Activated naive CD8-positive, alpha-beta T cell treated with anti-CD3 and anti-CD28 coated beads for 36 hours (primary cell): ENCODE data around the gene APOL2. TPM values are rescaled to one million over a fixed set of nuclear protein-coding genes. Genes with fewer than 3 reads are reported as not detected.
"Not testable (repeated sequence)": the region's sequence is repeated elsewhere in the genome, so short reads cannot be mapped to it uniquely, and the experiment has no call there.

Source experiments
- DNase-seq: peaks from one replicate; pipeline ENCODE4 v3.0.0; 2021
- H3K27ac Mint-ChIP-seq: one replicate; pipeline ENCODE4 v1.8.0; 2022; ENCODE audit warnings: mild to moderate bottlenecking, moderate library complexity, mixed read lengths
- H3K27me3 Mint-ChIP-seq: one replicate; pipeline ENCODE4 v1.8.0; 2022; ENCODE audit warnings: mild to moderate bottlenecking, mixed read lengths
- H3K36me3 Mint-ChIP-seq: one replicate; pipeline ENCODE4 v1.8.0; 2021; ENCODE audit warnings: mild to moderate bottlenecking, mixed read lengths
- H3K4me1 Mint-ChIP-seq: one replicate; pipeline ENCODE4 v1.8.0; 2021; ENCODE audit warnings: mixed read lengths
- H3K4me3 Mint-ChIP-seq: one replicate; pipeline ENCODE4 v1.8.0; 2022; ENCODE audit warnings: mild to moderate bottlenecking, moderate library complexity, mixed read lengths
- H3K9me3 Mint-ChIP-seq: one replicate; pipeline ENCODE4 v1.8.0; 2022; ENCODE audit warnings: mixed read lengths
- total RNA-seq, 2 experiments: library from RNA; stranded (reverse); gene quantifications; one replicate each; pipeline ENCODE4 v1.2.3, GENCODE V29; 2021

Gene APOL2
- total RNA-seq, 2 experiments from 2014 or later, result 54.3 to 57.0 TPM

DNA sequence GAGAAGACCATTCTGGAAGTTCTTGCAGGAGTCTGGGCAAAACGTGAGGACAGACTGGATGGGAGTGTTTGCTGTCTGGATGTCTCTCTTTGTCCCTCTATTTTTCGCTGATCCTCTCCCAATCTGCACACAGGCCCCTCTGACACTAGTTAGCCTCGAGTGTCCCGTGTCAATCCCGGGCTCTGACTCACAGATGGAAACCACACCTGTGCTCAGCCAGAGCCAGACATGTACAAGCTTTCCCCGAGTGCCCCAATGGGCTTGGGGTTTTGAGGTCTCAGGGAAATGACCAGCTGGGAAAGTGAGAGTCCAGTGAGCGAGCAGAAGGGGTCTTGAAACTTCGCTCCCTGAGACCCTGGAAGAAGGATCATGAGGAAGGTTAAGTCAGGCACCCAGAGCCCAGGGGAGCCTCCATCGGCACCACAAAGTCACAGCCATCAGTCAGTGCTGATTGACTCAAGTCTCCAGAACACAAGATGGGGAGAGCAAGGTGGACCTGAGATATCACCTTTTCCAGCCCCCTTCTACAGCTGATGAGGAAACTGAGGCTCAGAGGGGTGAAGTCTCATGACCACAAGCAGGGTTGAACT lies 13.9 kb downstream of the APOL2 start:
- peaks cover 7% of the 10 kb centered on the region for H3K4me1 Mint-ChIP-seq
- DNase-seq, result no peak
- H3K4me3 Mint-ChIP-seq, result no peak overlapping the region
- H3K27me3 Mint-ChIP-seq, result no peaks in the 10 kb centered on the region
- no peak overlapping the region for H3K27ac Mint-ChIP-seq
- H3K9me3 Mint-ChIP-seq, result no peaks in the 10 kb centered on the region
- H3K36me3 Mint-ChIP-seq, result peaks cover 20% of the 10 kb centered on the region

DNA sequence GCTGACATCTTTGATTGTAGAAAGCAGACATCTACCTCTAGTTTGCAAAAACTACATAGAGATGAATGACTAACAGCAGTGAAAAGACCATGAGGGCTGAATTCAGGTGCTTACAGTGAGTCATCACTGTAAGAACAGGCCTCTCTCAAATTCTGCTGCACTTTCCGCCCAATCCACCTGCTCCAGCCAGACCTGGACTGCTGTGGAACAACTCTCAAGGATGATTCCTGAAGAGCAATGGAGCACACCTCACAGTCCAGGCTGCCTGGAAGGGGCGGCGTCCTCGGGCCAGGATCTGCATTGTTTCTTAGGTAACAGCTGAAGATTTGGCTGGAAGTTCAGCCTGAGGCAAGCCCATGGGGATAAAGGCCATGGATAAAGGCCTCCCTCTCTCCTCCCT lies 15.1 kb downstream of the APOL2 start:
- H3K27ac Mint-ChIP-seq, result no peak overlapping the region
- no peaks in the 10 kb centered on the region for H3K9me3 Mint-ChIP-seq
- peaks cover 18% of the 10 kb centered on the region for H3K36me3 Mint-ChIP-seq
- no peak overlapping the region for H3K4me3 Mint-ChIP-seq
- no peaks in the 10 kb centered on the region for H3K27me3 Mint-ChIP-seq
- no peak for DNase-seq
- H3K4me1 Mint-ChIP-seq, result peaks cover 7% of the 10 kb centered on the region

DNA sequence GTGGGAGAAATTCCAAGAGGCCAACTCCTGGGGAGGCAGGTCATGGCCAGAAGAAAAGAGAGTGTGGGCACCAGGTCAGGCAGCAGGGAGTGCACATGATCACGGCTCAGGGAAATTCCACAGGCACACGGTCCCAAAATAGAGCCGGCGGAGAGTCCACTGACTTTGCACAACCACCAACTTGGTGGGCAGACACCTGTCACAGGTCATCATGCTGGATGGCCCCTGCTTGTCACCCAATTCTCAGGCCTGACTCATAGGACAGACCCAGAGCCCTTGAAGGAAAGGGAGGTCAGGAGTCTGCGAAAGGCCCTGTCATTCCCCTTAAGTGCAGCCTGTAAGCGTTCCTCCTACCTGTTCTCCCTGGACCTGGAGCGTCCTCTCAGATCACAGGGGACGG lies 15.8 kb downstream of the APOL2 start:
- Mint-ChIP-seq H3K9me3 (no peaks in the 10 kb centered on the region), H3K27ac (no peak overlapping the region), H3K4me1 (peaks cover 7% of the 10 kb centered on the region), H3K36me3 (peaks cover 18% of the 10 kb centered on the region), H3K4me3 (no peak overlapping the region), H3K27me3 (no peaks in the 10 kb centered on the region)
- no peak for DNase-seq

- peaks cover 7% of the 10 kb centered on the region for H3K4me1 Mint-ChIP-seq
- no peak overlapping the region for H3K27ac Mint-ChIP-seq
- peaks cover 14% of the 10 kb centered on the region for H3K36me3 Mint-ChIP-seq
- no peaks in the 10 kb centered on the region for H3K9me3 Mint-ChIP-seq
- no peak overlapping the region for H3K4me3 Mint-ChIP-seq
- no peaks in the 10 kb centered on the region for H3K27me3 Mint-ChIP-seq
- DNase-seq, result no peak
Measured at GRCh38 chr22:36222887-36223450, 16.4 kb downstream of the APOL2 start.

DNA sequence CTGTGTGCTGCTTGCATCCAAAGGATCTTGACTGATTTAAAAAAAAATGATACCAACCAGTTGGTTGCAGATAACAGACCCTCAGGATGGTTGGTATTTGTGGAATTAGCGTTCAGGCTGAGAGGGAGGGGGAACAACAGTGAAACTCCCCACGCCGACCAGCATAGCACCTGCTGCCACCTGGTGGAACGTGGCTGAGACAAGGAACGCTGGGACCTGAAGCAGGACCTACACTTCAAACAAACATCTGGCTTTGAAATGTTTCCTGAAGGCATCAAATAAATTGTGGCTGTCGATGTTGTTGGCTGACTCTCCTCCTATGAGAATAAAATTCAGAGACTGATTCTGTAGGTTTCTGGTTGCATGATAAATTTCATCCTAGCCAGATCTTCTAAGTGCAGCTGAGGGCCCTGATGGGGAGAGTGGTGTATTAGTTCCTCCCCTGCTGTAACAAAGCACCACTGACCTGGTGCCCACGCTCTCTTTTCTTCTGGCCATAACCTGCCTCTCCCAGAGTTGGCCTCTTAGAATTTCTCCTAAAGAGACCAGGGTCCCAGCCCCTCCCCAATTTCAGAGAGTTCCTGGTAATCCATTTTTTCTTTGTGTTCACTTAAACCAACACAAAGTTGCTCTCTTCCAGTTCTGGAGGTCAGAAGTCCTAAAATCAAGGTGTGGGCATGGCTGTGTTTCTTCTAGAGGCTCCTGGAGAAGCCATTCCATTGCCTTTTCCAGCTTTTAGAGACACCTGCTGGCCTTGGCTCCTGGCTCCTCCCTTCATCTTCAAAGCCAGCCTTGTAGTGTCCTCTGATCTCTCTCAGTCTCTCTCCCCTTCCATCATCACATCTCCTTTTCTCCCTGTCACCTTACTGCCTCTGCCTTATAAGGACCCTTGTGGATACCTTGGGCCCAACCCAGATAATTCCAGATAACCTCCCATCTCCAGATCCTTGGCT lies 17.3 kb downstream of the APOL2 start:
- H3K4me3 Mint-ChIP-seq, result no peak overlapping the region
- DNase-seq, result peak; percentile 35
- H3K27me3 Mint-ChIP-seq, result no peaks in the 10 kb centered on the region
- H3K4me1 Mint-ChIP-seq, result peaks cover 7% of the 10 kb centered on the region
- no peaks in the 10 kb centered on the region for H3K9me3 Mint-ChIP-seq
- H3K36me3 Mint-ChIP-seq, result peaks cover 8% of the 10 kb centered on the region
- H3K27ac Mint-ChIP-seq, result no peak overlapping the region

DNA sequence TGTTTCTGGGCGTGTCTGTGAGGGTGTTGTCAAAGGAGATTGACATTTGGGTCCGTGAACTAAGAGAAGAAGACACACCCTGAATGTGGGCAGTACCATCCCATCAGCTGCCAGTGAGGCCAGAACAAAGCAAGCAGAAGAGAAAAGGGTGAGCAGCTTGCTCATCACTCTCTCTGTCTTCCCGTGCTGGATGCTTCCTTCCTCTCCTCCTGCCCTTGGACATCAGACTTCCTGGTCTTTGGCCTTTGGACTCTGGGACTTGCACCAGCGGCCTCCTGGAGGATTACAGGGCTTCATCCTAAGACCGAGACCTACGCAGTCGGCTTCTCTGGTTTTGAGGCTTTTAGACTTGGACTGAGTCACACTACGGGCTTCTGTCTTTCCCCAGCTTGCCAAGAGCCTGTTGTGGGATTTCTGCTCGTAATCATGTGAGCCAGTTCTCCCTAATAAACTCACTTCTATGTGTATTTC lies 18.8 kb downstream of the APOL2 start:
- Mint-ChIP-seq H3K27ac (no peak overlapping the region), H3K4me3 (no peak overlapping the region)

DNA sequence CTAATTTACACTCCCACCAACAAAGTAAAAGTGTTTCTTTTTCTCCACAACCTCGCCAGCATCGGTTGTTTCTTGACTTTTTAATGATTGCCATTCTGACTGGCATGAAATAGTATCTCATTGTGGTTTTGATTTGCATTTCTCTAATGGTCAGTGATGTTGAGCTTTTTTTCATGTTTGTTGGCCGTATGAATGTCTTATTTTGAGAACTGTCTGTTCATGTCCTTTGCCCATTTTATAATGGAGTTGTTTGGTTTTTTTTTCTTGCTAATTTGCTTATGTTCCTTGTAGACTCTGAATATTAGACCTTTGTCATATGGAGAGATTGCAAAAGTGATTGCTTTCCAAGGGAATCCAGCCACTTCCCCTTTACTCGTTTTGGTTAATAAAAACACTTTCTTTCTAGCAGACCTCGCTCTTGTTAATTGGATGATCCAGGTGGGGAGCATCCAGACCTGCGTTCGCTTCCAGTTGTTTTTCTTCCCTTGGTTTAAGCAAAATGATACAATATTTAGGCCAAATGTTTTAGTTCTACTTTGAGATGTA lies 20.6 kb downstream of the APOL2 start:
- no peak overlapping the region for H3K4me3 Mint-ChIP-seq
- H3K27me3 Mint-ChIP-seq, result peaks cover 9% of the 10 kb centered on the region
- no peaks in the 10 kb centered on the region for H3K9me3 Mint-ChIP-seq
- H3K4me1 Mint-ChIP-seq, result peaks cover 7% of the 10 kb centered on the region
- H3K27ac Mint-ChIP-seq, result no peak overlapping the region
- no peak for DNase-seq
- H3K36me3 Mint-ChIP-seq, result no peaks in the 10 kb centered on the region

More for the DNA sequence above, 18.8 kb downstream of the APOL2 start:
- Mint-ChIP-seq H3K9me3 (no peaks in the 10 kb centered on the region), H3K36me3 (no peaks in the 10 kb centered on the region), H3K4me1 (peaks cover 7% of the 10 kb centered on the region), H3K27me3 (peaks cover 7% of the 10 kb centered on the region)
- no peak for DNase-seq

- no peak for DNase-seq
- H3K4me1 Mint-ChIP-seq, result peaks cover 3% of the 10 kb centered on the region
- no peaks in the 10 kb centered on the region for H3K9me3 Mint-ChIP-seq
- H3K4me3 Mint-ChIP-seq, result no peak overlapping the region
- no peaks in the 10 kb centered on the region for H3K36me3 Mint-ChIP-seq
- H3K27me3 Mint-ChIP-seq, result peaks cover 12% of the 10 kb centered on the region
- H3K27ac Mint-ChIP-seq, result no peak overlapping the region
Measured at GRCh38 chr22:36215981-36216380, 23.3 kb downstream of the APOL2 start.

DNA sequence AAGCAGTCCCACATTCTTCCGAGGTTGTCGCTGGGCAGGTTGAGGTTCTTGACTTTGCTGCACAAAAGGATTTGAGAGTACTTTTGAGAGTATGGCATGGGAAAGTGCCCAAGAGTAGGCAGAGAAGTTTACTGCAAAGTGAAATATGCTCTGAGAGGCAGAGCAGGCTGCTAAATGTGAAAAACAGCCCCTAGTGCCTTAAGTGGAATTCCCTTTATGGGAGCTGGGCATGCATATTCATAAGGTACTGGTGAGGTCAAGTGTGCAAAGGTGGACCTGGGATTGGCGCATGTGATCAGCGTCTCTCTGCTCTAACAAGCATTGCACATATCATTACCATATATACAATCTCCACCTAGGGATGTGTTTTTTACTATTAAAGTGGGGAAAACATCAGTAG lies 25.7 kb downstream of the APOL2 start:
- Mint-ChIP-seq H3K4me1 (peaks cover 9% of the 10 kb centered on the region), H3K36me3 (peaks cover 6% of the 10 kb centered on the region), H3K27ac (no peak overlapping the region), H3K4me3 (no peak overlapping the region), H3K27me3 (peaks cover 22% of the 10 kb centered on the region), H3K9me3 (peaks cover 6% of the 10 kb centered on the region)
- DNase-seq, result no peak

DNA sequence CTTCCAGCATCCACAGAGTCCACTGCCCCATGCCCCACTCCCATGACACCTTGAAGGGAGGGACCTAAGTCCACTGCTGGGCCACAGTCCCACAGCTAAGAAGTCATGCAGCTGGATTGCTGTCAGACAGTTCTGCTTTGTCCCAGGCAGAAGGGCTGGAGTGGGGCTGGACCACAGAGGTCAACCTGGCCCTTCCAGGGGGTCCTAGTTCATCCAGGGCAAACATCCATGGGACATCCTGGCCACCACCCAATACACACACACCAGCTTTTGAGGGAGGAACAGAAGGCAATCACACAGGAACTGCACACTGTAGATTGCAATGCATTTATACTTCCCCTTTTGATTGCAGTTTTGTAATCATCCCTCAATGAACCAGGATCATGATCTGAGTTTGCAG lies 26.4 kb downstream of the APOL2 start:
- Mint-ChIP-seq H3K9me3 (peaks cover 6% of the 10 kb centered on the region), H3K4me3 (no peak overlapping the region), H3K4me1 (peaks cover 9% of the 10 kb centered on the region), H3K27ac (no peak overlapping the region), H3K36me3 (peaks cover 6% of the 10 kb centered on the region), H3K27me3 (peaks cover 22% of the 10 kb centered on the region)
- DNase-seq, result no peak

GRCh38 chr22:36211237-36211861 lies 28.0 kb downstream of the APOL2 start:
- H3K27ac Mint-ChIP-seq, result no peak overlapping the region
- peaks cover 6% of the 10 kb centered on the region for H3K9me3 Mint-ChIP-seq
- H3K27me3 Mint-ChIP-seq, result peaks cover 22% of the 10 kb centered on the region
- H3K4me1 Mint-ChIP-seq, result peaks cover 9% of the 10 kb centered on the region
- H3K4me3 Mint-ChIP-seq, result no peak overlapping the region
- DNase-seq, result no peak
- peaks cover 6% of the 10 kb centered on the region for H3K36me3 Mint-ChIP-seq

DNA sequence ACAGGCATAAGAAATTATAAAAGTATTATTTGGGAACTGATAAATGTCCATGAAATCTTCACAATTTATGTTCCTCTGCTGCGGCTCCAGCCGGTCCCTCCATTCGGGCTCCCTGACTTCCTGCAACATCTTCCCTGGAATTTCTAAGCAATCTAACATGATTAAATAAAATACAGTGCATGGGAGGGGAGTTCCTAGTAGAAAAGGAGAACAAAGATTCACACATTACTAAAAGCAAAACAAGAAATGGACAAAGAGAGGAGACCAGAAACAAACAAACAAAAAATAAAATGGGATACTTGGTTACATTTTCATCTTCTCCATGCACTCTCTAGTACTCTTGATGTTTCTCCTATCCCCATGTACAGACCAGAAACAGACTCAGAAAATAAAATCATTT lies 29.1 kb downstream of the APOL2 start:
- DNase-seq, result no peak
- H3K27ac Mint-ChIP-seq, result no peak overlapping the region
- H3K4me1 Mint-ChIP-seq, result peaks cover 9% of the 10 kb centered on the region
- peaks cover 12% of the 10 kb centered on the region for H3K27me3 Mint-ChIP-seq
- H3K4me3 Mint-ChIP-seq, result no peak overlapping the region
- peaks cover 6% of the 10 kb centered on the region for H3K9me3 Mint-ChIP-seq
- H3K36me3 Mint-ChIP-seq, result peaks cover 6% of the 10 kb centered on the region

GRCh38 chr22:36209488-36209908 lies 29.8 kb downstream of the APOL2 start:
- H3K4me3 Mint-ChIP-seq, H3K9me3 Mint-ChIP-seq, DNase-seq, H3K4me1 Mint-ChIP-seq, H3K27ac Mint-ChIP-seq, H3K36me3 Mint-ChIP-seq: not testable (repeated sequence)
- H3K27me3 Mint-ChIP-seq, result peaks cover 14% of the 10 kb centered on the region

GRCh38 chr22:36208914-36209313 lies 30.4 kb downstream of the APOL2 start:
- no peak overlapping the region for H3K4me3 Mint-ChIP-seq
- peaks cover 16% of the 10 kb centered on the region for H3K27me3 Mint-ChIP-seq
- H3K36me3 Mint-ChIP-seq, result peaks cover 6% of the 10 kb centered on the region
- no peak overlapping the region for H3K27ac Mint-ChIP-seq
- peaks cover 9% of the 10 kb centered on the region for H3K4me1 Mint-ChIP-seq
- no peak for DNase-seq
- peaks cover 6% of the 10 kb centered on the region for H3K9me3 Mint-ChIP-seq
